ENCODE results near the gene ACOXL.

ACOXL gene

DNA sequence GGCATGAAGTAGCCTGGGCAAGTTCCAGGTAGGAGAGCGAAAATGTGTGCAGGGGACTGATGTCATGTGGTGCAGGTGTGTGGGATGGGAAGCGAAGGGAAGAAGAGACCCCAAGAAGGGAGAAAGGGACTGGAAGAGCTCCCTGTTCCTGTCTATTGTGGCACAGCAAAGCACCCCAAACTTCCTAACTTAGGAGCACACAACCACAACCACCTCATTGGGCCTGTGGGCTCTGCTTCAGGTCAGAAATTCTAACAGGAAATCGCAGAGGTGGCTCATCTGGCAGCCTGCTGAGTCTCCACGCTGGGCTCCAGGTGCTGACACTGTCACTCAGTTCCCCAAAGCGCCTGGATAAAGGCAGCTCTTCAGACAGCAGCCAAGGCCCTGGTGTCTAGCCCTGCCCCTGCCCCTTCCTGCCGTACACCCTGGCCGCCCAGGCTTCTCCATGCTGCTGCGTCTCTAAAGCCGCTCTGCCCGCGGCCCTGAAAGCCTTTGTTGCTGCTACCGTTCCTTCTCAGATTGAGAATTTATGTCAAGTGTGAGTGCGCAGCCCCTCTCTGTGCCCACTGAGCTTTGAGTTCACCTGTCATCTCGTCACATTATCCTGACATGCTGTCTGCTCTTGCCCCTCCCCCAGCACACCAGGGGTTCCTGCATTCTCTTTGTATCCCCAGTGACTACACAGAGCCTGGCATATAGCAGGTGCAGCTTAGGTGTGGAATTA lies 248.1 kb downstream of the ACOXL start:
- DNase-seq: no peak

DNA sequence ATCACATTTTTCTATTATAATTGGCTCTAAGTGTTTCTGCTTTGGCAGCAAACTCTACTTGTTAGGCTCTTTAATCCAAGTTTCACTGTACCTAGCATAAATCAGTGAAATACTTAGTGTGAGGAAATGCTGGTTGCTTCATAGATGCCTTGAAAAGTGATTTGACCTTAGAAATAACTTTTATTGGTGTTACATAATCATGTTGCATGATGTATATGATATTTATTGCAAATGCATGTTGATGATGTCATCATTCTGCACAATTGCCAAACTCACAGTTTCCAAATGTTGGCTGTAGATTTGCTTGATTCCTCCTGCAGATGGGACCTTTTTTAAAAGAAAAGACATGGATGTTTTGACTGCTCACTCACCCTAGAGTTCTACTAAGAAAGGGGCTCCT lies 250.8 kb downstream of the ACOXL start:
- DNase-seq: no peak

- no peak for DNase-seq
These were observed 252.5 kb downstream of the ACOXL start for GRCh38 chr2:110984694-110985490.

GRCh38 chr2:110990440-110990839 lies 258.1 kb downstream of the ACOXL start:
- no peak for DNase-seq

GRCh38 chr2:110991911-110992310 lies 259.5 kb downstream of the ACOXL start:
- DNase-seq: no peak

DNA sequence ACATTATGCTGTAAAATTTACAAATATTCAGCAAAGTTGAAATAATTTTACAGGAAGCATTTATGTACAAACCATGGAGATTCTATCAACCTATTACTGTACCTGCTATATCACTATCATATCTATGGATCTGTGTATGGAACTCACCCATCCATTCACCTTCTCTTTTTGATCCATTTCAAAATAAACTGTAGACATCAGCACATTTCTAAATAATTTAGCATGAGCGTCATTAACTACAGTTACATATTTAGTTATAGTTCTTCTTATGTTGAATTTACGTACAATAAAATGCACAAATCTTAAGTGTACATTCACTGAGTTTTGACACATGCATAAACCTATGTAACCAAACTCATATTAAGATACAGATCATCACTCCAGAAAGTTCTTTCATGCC lies 260.5 kb downstream of the ACOXL start:
- DNase-seq: no peak

DNA sequence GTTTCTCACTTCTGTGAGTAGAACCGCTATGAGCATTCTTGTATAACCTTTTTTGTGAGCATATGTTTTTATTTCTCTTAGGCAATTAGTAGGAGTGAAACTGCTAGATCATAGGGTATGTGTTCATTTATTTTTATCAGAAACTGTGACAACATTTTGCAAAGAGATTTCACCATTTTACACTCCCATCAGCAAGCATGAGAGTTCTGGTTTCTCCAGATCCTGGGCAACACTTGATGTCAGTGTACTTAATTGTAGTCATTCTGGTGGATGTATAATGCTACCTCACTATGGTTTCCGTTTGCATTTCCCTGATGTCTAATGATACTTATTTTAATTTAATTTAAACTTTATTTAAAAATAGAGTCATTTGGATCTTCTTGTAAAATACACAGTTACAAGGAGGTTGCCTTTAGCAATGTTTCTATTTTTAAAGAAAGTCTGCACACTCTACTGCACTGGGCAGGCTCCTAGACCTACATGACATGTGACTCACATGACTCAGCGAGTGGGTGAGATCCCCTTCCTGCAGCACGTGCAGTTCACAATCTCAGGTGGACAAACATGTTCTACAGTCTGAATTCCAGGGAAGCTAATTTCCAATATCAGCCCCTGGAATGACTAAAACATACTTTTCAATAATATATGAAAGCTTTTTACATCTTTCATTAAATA lies 261.3 kb downstream of the ACOXL start:
- peak; percentile 68 for DNase-seq

GRCh38 chr2:110994250-110994961 lies 262.0 kb downstream of the ACOXL start:
- DNase-seq: peak; percentile 31

GRCh38 chr2:110995911-110996310 lies 263.5 kb downstream of the ACOXL start:
- DNase-seq: no peak

GRCh38 chr2:110997331-110998045 lies 265.1 kb downstream of the ACOXL start:
- DNase-seq: no peak

DNA sequence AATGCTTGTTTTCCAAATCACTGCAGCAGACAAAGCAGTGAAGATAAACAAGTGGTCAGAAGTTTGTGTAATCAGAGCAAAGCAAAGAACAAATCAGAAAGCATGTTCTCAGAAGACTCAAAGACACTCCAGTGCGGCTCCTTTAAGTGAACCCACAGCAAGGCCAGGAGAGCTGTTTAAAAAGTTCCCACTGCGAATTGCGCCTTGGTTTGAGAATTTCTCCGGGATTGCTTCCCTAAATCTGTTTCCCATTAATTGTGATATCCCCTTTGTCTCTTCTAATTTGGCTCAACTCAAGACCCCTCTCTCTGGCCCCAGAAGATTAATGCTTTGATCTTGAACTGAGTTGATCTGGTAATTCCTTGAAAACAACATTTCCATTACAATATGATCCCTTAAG lies 265.9 kb downstream of the ACOXL start:
- no peak for DNase-seq

GRCh38 chr2:110999626-111000025 lies 267.3 kb downstream of the ACOXL start:
- no peak for DNase-seq

DNA sequence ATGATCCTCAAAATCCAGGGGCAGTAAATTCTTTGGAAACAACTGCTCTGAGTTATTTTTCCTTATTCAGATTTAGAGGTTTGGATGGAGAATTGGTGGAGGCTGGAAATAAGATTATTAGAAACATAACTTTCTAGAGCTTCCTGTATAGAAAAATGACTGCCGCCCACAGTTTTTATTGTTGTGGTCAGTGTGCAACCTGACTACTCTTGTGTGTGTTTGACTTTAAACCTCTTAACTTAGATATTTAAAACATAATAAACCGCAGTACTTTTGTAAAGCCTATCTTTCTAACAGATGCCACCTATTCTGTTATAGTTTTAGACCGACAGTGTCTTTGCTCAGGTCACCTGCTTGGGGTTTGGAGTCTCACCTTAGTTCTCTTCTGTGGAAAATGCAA lies 272.9 kb downstream of the ACOXL start:
- DNase-seq: no peak

DNA sequence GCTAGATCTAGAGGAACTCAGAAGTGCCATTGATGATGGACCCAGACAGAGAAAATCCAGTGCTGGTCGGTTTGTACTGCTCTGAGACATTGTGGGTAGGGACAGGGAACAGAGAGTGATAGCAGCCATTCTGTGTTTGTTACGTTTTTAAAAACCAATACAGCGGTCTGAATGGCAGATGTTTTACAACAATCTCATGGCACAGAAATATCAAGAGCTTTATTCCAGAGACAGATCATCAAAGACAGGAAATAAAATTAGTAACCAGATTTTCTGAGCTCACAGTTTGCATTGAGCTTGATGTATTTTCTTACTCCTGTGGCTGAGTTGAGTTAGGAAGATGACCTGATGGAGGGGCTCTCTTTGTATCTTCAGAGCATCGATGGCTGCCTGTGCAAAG lies 273.4 kb downstream of the ACOXL start:
- DNase-seq: no peak

GRCh38 chr2:111007757-111008688 lies 275.6 kb downstream of the ACOXL start:
- no peak for DNase-seq

- no peak for DNase-seq
These were observed 278.8 kb downstream of the ACOXL start for GRCh38 chr2:111011218-111011617.

DNA sequence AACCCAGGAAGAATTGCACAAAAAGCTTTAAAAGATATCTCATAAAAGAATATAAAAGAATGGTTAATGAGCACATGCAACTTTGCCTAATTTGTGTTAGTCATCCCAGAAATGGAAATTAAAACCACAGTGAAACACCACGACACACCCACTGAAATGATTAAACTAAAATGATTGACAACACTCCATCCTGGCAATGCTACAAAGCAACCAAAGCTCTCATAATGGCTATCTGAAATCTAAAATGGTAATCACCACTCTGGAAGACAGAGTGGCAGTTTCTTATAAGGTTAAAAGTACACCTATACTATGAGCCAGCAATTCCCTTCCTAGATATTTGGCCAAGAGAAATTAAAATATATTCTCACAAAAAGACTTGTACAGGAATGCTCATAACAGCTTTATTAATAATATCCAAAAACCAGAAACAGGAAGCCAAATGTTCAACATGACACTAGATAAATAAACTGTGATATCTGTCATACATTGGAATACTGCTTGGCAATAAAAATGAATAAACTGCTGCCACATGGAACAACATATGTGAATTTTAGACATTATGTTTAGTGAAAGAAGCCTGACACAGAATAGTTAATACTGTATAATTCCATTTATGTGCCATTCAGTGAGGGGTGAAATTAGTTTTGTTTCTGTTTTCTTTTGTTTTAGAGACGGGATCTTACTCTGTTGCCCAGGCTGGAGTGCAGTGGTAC lies 283.1 kb downstream of the ACOXL start:
- DNase-seq: no peak

DNA sequence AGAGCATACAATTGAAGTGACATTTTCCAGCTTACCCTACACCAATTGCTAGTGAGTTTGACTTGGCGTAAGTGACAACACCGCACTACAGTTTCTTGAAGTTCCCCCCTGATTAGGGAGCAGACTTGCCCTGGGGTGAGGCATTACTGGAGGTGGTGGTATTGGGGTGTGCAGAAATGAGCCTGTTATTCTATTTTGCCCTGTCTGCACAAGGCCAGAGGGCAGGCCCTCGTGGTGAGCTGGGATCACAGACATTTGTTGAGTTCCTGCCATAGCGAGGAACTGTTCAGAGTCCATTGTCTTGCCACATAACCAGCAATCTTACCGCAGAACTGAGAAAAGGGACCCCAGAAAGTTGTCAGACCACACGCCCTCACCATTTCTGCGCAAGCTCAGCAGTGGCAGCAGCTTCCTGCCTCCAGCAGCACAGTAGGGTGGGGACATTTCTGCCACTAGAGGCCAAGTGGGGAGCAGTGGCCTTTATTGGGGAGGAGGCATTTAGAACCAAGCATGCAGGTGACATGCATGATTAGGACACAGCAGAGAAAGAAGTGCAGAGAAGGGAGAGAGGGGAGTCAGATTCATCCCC lies 284.8 kb downstream of the ACOXL start:
- no peak for DNase-seq

- DNase-seq: no peak
These were observed 285.5 kb downstream of the ACOXL start for GRCh38 chr2:111017909-111018308.

DNA sequence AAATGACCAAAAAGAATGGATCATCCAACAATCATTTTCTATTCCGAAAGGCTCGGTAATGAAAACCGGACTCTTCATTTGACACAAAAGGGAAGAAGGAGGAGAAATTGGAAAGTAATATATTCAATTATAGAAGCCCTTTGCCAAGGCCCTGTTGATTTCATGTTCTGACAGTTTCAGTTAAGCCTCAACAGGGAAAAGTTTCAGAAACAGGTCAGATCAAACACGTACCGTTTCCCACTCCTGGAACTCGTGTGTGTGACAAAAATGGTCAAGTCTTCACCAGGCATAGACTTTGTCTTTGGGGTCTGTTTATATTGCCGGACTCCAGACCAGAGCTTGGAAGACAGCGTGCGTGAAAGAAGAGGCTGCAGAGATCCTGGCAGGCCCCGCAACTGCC lies 287.0 kb downstream of the ACOXL start:
- no peak for DNase-seq

All from NK-92 treated with Interleukin-12 subunit alpha and Interleukin-12 subunit beta, amount 100 ng/mL, for 24 hours (cell line).